ENCODE data around the gene PID1. TPM values are rescaled to one million over a fixed set of nuclear protein-coding genes. Genes with fewer than 3 reads are reported as not detected.

The PID1 gene
- total RNA-seq, 4 donors from 2014 or later: 9.5 to 28.5 (median 21.2) TPM

DNA sequence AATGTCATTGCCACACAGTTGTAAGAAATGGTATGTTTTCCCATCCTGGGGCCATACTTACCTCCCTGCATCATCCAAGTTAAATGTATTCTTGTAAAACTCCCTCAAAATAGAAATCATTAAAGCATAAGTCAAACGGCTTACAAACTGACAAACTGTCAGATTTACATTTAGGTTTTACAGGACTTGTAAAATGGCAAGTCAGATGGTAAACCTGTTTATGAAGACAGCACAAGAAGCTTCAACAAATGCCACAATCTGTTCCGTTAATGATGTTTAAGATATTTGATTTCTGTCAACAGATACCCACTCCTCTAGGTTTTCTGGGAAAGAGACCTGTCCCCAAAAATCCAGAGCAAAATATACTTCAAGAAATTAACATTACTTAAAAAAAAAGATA lies 197.2 kb downstream of the PID1 start:
- DNase-seq (ENCODE audit: low spot score in 2 of 2): no peak
- 77 to 80% methylated on average over 2 of the region's 2 CpGs for WGBS, 2 donors
- TF ChIP-seq, protein P1, sequence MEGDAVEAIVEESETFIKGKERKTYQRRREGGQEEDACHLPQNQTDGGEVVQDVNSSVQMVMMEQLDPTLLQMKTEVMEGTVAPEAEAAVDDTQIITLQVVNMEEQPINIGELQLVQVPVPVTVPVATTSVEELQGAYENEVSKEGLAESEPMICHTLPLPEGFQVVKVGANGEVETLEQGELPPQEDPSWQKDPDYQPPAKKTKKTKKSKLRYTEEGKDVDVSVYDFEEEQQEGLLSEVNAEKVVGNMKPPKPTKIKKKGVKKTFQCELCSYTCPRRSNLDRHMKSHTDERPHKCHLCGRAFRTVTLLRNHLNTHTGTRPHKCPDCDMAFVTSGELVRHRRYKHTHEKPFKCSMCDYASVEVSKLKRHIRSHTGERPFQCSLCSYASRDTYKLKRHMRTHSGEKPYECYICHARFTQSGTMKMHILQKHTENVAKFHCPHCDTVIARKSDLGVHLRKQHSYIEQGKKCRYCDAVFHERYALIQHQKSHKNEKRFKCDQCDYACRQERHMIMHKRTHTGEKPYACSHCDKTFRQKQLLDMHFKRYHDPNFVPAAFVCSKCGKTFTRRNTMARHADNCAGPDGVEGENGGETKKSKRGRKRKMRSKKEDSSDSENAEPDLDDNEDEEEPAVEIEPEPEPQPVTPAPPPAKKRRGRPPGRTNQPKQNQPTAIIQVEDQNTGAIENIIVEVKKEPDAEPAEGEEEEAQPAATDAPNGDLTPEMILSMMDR (IDR thresholded peaks at IDR 0.05): no peak
- no peak for TF ChIP-seq POLR2A (IDR thresholded peaks at IDR 0.05)
- H3K4me3 ChIP-seq (ENCODE audit: low read depth, poor library complexity, severe bottlenecking): no peak overlapping the region
- intact Hi-C loops (cut with DNase I; ENCODE audit: low total_unique reads): no loop called here

DNA sequence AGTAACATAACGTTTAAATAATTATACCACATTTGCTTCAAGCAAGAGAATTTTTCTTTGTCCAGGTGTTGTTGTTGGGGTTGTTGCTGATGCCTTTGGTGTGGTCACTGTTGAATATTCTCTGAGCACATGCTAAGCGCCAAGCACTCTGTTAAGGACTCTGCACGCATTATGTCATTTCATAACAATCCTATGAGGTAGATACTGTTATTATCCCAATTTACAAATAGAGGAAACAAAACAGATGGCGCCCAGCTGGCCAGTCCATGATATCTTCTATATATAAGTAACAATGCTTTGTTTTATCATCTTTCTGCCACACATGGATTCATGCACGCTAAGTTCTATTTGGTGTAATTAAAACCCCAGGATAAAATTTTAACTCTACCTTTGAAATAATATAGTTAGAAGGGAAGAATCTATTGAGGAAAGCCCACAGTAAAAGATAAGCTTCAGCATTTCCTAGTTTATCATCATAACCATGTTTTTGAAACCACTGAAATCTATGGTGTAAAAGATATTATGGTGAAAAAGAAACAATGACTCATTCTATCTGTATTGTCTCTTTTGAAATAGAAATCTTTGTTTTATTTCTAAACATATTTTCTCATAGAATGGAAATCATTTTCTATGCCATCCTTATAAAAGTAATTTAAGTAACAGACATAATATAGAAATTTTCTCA lies 199.7 kb downstream of the PID1 start:
- WGBS, 2 donors: 76 to 77% methylated on average over 5 of the region's 5 CpGs
- TF ChIP-seq, protein P1 (IDR thresholded peaks at IDR 0.05): no peak
- no peak for TF ChIP-seq POLR2A (IDR thresholded peaks at IDR 0.05)
- H3K4me3 ChIP-seq (ENCODE audit: low read depth, poor library complexity, severe bottlenecking): no peak overlapping the region
- DNase-seq (ENCODE audit: low spot score in 2 of 2): no peak
- intact Hi-C loops (cut with DNase I; ENCODE audit: low total_unique reads): no loop called here

GRCh38 chr2:229066121-229066715 lies 204.9 kb downstream of the PID1 start:
- intact Hi-C loops (cut with DNase I; ENCODE audit: low total_unique reads): no loop called here
- no peak overlapping the region for H3K4me3 ChIP-seq (ENCODE audit: low read depth, poor library complexity, severe bottlenecking)
- no peak for TF ChIP-seq POLR2A (IDR thresholded peaks at IDR 0.05)
- TF ChIP-seq, protein P1 (IDR thresholded peaks at IDR 0.05): no peak
- no peak for DNase-seq (ENCODE audit: low spot score in 2 of 2)
- WGBS, 2 donors: 80% methylated on average over 4 of the region's 4 CpGs

DNA sequence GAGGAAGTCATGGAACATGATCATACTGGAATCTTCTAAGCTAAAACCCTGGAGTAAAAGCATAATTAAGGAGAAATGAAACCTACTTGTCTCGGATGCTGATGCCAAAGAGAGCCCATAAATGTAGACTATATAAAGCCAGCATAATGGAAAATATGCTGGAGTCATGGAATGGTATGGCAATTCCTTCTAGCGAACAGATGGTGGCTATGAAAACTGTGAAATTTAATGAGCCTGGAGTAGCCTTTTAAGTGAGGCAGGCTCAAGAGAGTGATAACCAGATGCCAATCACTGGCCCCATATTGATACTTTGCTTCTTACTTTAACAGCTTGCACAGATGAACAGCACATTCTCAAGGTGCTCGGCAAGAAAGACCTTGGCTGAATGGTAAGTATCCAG lies 206.3 kb downstream of the PID1 start:
- 66 to 76% methylated on average over 3 of the region's 3 CpGs for WGBS, 2 donors

DNA sequence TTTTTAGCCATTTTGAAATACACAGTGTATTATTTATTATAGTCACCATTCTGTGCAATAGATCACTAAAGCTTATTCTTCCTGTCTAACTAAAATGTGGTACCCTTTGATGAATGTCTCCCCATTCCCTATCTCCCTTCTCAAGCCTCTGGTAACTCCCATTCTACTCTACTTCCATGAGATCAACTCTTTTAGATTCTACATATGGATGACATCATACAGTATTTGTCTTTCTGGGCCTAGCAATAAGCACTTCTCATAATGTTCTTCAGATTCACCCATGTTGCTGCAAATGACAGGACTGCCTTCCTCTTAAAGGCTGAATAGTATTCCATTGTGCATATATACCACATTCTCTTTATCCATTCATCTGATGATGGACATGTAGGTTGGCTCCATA lies 210.9 kb downstream of the PID1 start:
- TF ChIP-seq, protein P1 (IDR thresholded peaks at IDR 0.05): no peak
- TF ChIP-seq POLR2A (IDR thresholded peaks at IDR 0.05): no peak
- DNase-seq (ENCODE audit: low spot score in 2 of 2): no peak
- no peak overlapping the region for H3K4me3 ChIP-seq (ENCODE audit: low read depth, poor library complexity, severe bottlenecking)
- intact Hi-C loops (cut with DNase I; ENCODE audit: low total_unique reads): no loop called here

More for the DNA sequence above, 206.3 kb downstream of the PID1 start:
- no peak for DNase-seq (ENCODE audit: low spot score in 2 of 2)
- H3K4me3 ChIP-seq (ENCODE audit: low read depth, poor library complexity, severe bottlenecking): no peak overlapping the region
- intact Hi-C loops (cut with DNase I; ENCODE audit: low total_unique reads): no loop called here
- no peak for TF ChIP-seq POLR2A (IDR thresholded peaks at IDR 0.05)
- TF ChIP-seq, protein P1 (IDR thresholded peaks at IDR 0.05): no peak

Data from lower leg skin (tissue), 4 donors.